DMS114 treated with DMSO at 0.1 percent for 48 hours (cell line): ENCODE data around the gene TBX18.

ENCODE experiments used
- DNase-seq: peaks from one replicate; lab custom pipeline; 2025; ENCODE audit not compliant: unreplicated experiment; lab: John Stamatoyannopoulos, UW

The TBX18 gene

GRCh38 chr6:84764332-84765049 is at the start of gene TBX18:
TBX18 (minus strand) TSS chr6:84764598; CDS start chr6:84764181, 417 bp downstream.
- DNase-seq, result peak; percentile 25

GRCh38 chr6:84811351-84811750 is 47.0 kb upstream of the TBX18 start:
- no peak for DNase-seq

GRCh38 chr6:84809455-84809854 is 45.1 kb upstream of the TBX18 start:
- DNase-seq, result no peak

- DNase-seq, result no peak
Measured at GRCh38 chr6:84808491-84809061, 44.2 kb upstream of the TBX18 start.

- no peak for DNase-seq
Measured at GRCh38 chr6:84805145-84805544, 40.7 kb upstream of the TBX18 start.

GRCh38 chr6:84804720-84805119 is 40.3 kb upstream of the TBX18 start:
- DNase-seq, result no peak

GRCh38 chr6:84801250-84801649 is 36.9 kb upstream of the TBX18 start:
- DNase-seq, result no peak

- DNase-seq, result no peak
Measured at GRCh38 chr6:84798257-84798656, 33.9 kb upstream of the TBX18 start.

GRCh38 chr6:84796343-84796742 is 31.9 kb upstream of the TBX18 start:
- DNase-seq, result no peak

GRCh38 chr6:84791927-84792326 is 27.5 kb upstream of the TBX18 start:
- DNase-seq, result no peak

GRCh38 chr6:84791233-84791632 is 26.8 kb upstream of the TBX18 start:
- no peak for DNase-seq

- no peak for DNase-seq
Measured at GRCh38 chr6:84789170-84789569, 24.8 kb upstream of the TBX18 start.

GRCh38 chr6:84788689-84789088 is 24.3 kb upstream of the TBX18 start:
- no peak for DNase-seq

- no peak for DNase-seq
Measured at GRCh38 chr6:84785671-84786070, 21.3 kb upstream of the TBX18 start.

- DNase-seq, result no peak
Measured at GRCh38 chr6:84779917-84780316, 15.5 kb upstream of the TBX18 start.

GRCh38 chr6:84779380-84779779 is 15.0 kb upstream of the TBX18 start:
- no peak for DNase-seq

GRCh38 chr6:84777888-84778287 is 13.5 kb upstream of the TBX18 start:
- no peak for DNase-seq

GRCh38 chr6:84776392-84776791 is 12.0 kb upstream of the TBX18 start:
- no peak for DNase-seq

- DNase-seq, result no peak
Measured at GRCh38 chr6:84775751-84776150, 11.4 kb upstream of the TBX18 start.

GRCh38 chr6:84774985-84775284 is 10.5 kb upstream of the TBX18 start:
- no peak for DNase-seq

GRCh38 chr6:84774157-84774984 is 10.0 kb upstream of the TBX18 start:
- DNase-seq, result no peak

GRCh38 chr6:84773431-84774156 is 9.2 kb upstream of the TBX18 start:
- DNase-seq, result no peak
